Memory B cell (primary cell): ENCODE measurements around the gene PNPLA5.

Experiments used
- ATAC-seq: fragments of 150-1000 bp; cut with Tn5 transposase; 2 replicates; pipeline ENCODE4 v1.10.0; 2021; ENCODE audit warnings: low read depth, mild to moderate bottlenecking, moderate library complexity
- DNase-seq, 2 donors: peaks; one replicate each; pipeline ENCODE4 v3.0.0; 2022; ENCODE audit warnings: low spot score in 2 of 2
- H3K27ac Mint-ChIP-seq: one replicate; pipeline ENCODE4 v1.8.0; 2022; ENCODE audit warnings: mild to moderate bottlenecking, moderate library complexity, mixed read lengths
- H3K27me3 Mint-ChIP-seq: one replicate; pipeline ENCODE4 v1.8.0; 2022; ENCODE audit warnings: mixed read lengths
- H3K36me3 Mint-ChIP-seq: one replicate; pipeline ENCODE4 v1.8.0; 2022; ENCODE audit warnings: mild to moderate bottlenecking, mixed read lengths
- H3K4me1 Mint-ChIP-seq: one replicate; pipeline ENCODE4 v1.8.0; 2022; ENCODE audit warnings: mixed read lengths
- H3K4me3 Mint-ChIP-seq: one replicate; pipeline ENCODE4 v1.8.0; 2022; ENCODE audit warnings: mild to moderate bottlenecking, moderate library complexity, mixed read lengths
- H3K9me3 Mint-ChIP-seq: one replicate; pipeline ENCODE4 v1.8.0; 2022; ENCODE audit warnings: mixed read lengths

The PNPLA5 gene

GRCh38 chr22:43848366-43849171 lies 43.2 kb downstream of the PNPLA5 start:
- Mint-ChIP-seq H3K27me3 (peaks cover 19% of the 10 kb centered on the region), H3K27ac (no peak overlapping the region), H3K36me3 (no peaks in the 10 kb centered on the region), H3K4me3 (no peak overlapping the region), H3K9me3 (no peaks in the 10 kb centered on the region), H3K4me1 (no peaks in the 10 kb centered on the region)
- no peak for DNase-seq
- ATAC-seq, result no peak

- ATAC-seq (no peak), DNase-seq (no peak)
- H3K4me3 Mint-ChIP-seq, result no peak overlapping the region
- H3K4me1 Mint-ChIP-seq, result no peaks in the 10 kb centered on the region
- no peaks in the 10 kb centered on the region for H3K9me3 Mint-ChIP-seq
- no peaks in the 10 kb centered on the region for H3K36me3 Mint-ChIP-seq
- no peak overlapping the region for H3K27ac Mint-ChIP-seq
- H3K27me3 Mint-ChIP-seq, result peaks cover 15% of the 10 kb centered on the region
Measured at GRCh38 chr22:43847376-43848289, 44.2 kb downstream of the PNPLA5 start.

- Mint-ChIP-seq H3K36me3 (no peaks in the 10 kb centered on the region), H3K4me1 (no peaks in the 10 kb centered on the region), H3K27me3 (peaks cover 15% of the 10 kb centered on the region), H3K27ac (no peak overlapping the region), H3K9me3 (no peaks in the 10 kb centered on the region), H3K4me3 (no peak overlapping the region)
- ATAC-seq (no peak), DNase-seq (no peak)
Measured at GRCh38 chr22:43846966-43847365, 44.8 kb downstream of the PNPLA5 start.

GRCh38 chr22:43845981-43846380 lies 45.8 kb downstream of the PNPLA5 start:
- Mint-ChIP-seq H3K4me1 (no peaks in the 10 kb centered on the region), H3K27ac (no peak overlapping the region), H3K4me3 (no peak overlapping the region), H3K36me3 (no peaks in the 10 kb centered on the region), H3K9me3 (no peaks in the 10 kb centered on the region), H3K27me3 (peaks cover 12% of the 10 kb centered on the region)
- ATAC-seq, result no peak
- DNase-seq, result no peak

GRCh38 chr22:43844560-43845545 lies 47.0 kb downstream of the PNPLA5 start:
- Mint-ChIP-seq H3K27ac (no peak overlapping the region), H3K36me3 (no peaks in the 10 kb centered on the region), H3K9me3 (no peaks in the 10 kb centered on the region), H3K4me1 (no peaks in the 10 kb centered on the region), H3K27me3 (peaks cover 11% of the 10 kb centered on the region), H3K4me3 (no peak overlapping the region)
- DNase-seq, result no peak
- no peak for ATAC-seq

GRCh38 chr22:43843783-43844530 lies 47.9 kb downstream of the PNPLA5 start:
- ATAC-seq (no peak), DNase-seq (no peak)
- Mint-ChIP-seq H3K4me1 (no peaks in the 10 kb centered on the region), H3K27ac (no peak overlapping the region), H3K4me3 (no peak overlapping the region), H3K9me3 (no peaks in the 10 kb centered on the region), H3K27me3 (peaks cover 14% of the 10 kb centered on the region), H3K36me3 (no peaks in the 10 kb centered on the region)

- peaks cover 12% of the 10 kb centered on the region for H3K27me3 Mint-ChIP-seq
Measured at GRCh38 chr22:43841742-43842141, 50.1 kb downstream of the PNPLA5 start.

GRCh38 chr22:43840851-43841250 lies 51.0 kb downstream of the PNPLA5 start:
- Mint-ChIP-seq H3K4me1 (no peaks in the 10 kb centered on the region), H3K4me3 (no peak overlapping the region), H3K27me3 (peaks cover 10% of the 10 kb centered on the region), H3K36me3 (no peaks in the 10 kb centered on the region), H3K27ac (no peak overlapping the region), H3K9me3 (no peaks in the 10 kb centered on the region)
- DNase-seq, result no peak
- no peak for ATAC-seq

More at GRCh38 chr22:43841742-43842141, 50.1 kb downstream of the PNPLA5 start:
- H3K36me3 Mint-ChIP-seq, result no peaks in the 10 kb centered on the region
- no peak overlapping the region for H3K27ac Mint-ChIP-seq
- no peaks in the 10 kb centered on the region for H3K9me3 Mint-ChIP-seq
- no peak overlapping the region for H3K4me3 Mint-ChIP-seq
- ATAC-seq (no peak), DNase-seq (no peak)
- H3K4me1 Mint-ChIP-seq, result no peaks in the 10 kb centered on the region

GRCh38 chr22:43840431-43840830 lies 51.4 kb downstream of the PNPLA5 start:
- H3K27me3 Mint-ChIP-seq, result peaks cover 12% of the 10 kb centered on the region
- H3K4me3 Mint-ChIP-seq, result no peak overlapping the region
- no peak for ATAC-seq
- no peak overlapping the region for H3K27ac Mint-ChIP-seq
- DNase-seq, result no peak
- H3K36me3 Mint-ChIP-seq, result no peaks in the 10 kb centered on the region
- H3K9me3 Mint-ChIP-seq, result no peaks in the 10 kb centered on the region
- H3K4me1 Mint-ChIP-seq, result no peaks in the 10 kb centered on the region

- H3K27me3 Mint-ChIP-seq, result peaks cover 14% of the 10 kb centered on the region
- H3K4me3 Mint-ChIP-seq, result no peak overlapping the region
- H3K9me3 Mint-ChIP-seq, result no peaks in the 10 kb centered on the region
- ATAC-seq, result no peak
- no peaks in the 10 kb centered on the region for H3K36me3 Mint-ChIP-seq
- no peak overlapping the region for H3K27ac Mint-ChIP-seq
- no peak for DNase-seq
- no peaks in the 10 kb centered on the region for H3K4me1 Mint-ChIP-seq
Measured at GRCh38 chr22:43839781-43840180, 52.0 kb downstream of the PNPLA5 start.

GRCh38 chr22:43838571-43839307 lies 53.1 kb downstream of the PNPLA5 start:
- Mint-ChIP-seq H3K27ac (no peak overlapping the region), H3K4me1 (no peaks in the 10 kb centered on the region), H3K36me3 (no peaks in the 10 kb centered on the region), H3K9me3 (no peaks in the 10 kb centered on the region), H3K4me3 (no peak overlapping the region), H3K27me3 (peaks cover 14% of the 10 kb centered on the region)
- no peak for DNase-seq
- no peak for ATAC-seq

GRCh38 chr22:43838161-43838560 lies 53.7 kb downstream of the PNPLA5 start:
- H3K27ac Mint-ChIP-seq, result no peak overlapping the region
- H3K4me1 Mint-ChIP-seq, result no peaks in the 10 kb centered on the region
- no peak overlapping the region for H3K4me3 Mint-ChIP-seq
- H3K36me3 Mint-ChIP-seq, result no peaks in the 10 kb centered on the region
- no peak for DNase-seq
- no peak for ATAC-seq
- H3K27me3 Mint-ChIP-seq, result peaks cover 14% of the 10 kb centered on the region
- no peaks in the 10 kb centered on the region for H3K9me3 Mint-ChIP-seq
